Neural progenitor cell (in vitro differentiated cells): ENCODE results near the gene UBE2K.

Source experiments
- CTCF ChIP-seq: fragments of 200-600 bp; sonication (generic); IDR thresholded peaks from 2 replicates; pipeline ENCODE4 v1.5.1; 2017; ENCODE audit warnings: antibody characterized with exemption, mild to moderate bottlenecking
- EZH2 ChIP-seq: fragments of 200-600 bp; sonication (generic); IDR thresholded peaks from 2 replicates; pipeline ENCODE4 v1.6.1; 2017; ENCODE audit warnings: antibody characterized with exemption, mild to moderate bottlenecking, moderate library complexity

GRCh38 chr4:39818646-39819045 is 120.7 kb downstream of the UBE2K start:
- no peak for TF ChIP-seq CTCF
- TF ChIP-seq EZH2 = no peak
